ENCODE results near the gene HTR1B. TPM values are rescaled to one million over a fixed set of nuclear protein-coding genes. Genes with fewer than 3 reads are reported as not detected.

Gene HTR1B
- total RNA-seq, 6 experiments from 2014 or later, result not detected

DNA sequence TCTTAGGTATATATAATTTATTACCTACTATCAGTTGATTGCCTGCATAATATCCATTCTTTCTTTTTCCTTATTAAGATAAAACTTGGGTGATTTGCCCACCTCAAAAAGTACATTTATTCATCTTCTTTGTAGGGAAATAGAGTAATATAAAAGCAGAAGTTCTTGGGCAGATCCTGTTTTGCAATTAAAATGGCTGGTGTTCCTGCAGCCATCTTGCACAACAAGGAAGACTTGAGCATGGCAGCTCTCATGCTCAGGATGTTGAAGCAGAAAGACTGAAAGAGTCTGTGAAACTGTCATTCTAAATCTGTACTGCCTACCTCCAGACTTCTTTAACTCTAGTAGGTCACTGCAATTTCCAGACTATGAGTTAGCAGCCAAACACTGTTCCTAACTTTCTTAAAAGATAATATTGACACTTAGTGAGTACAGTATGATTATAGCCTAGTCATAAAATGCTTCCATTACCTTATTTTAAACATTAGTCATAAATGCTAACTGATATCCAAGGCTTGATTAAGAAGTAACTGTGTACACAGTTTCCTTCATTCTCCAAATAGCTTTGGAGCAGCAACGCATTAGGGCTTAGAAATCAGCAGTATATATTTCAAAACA lies 24.6 kb upstream of the HTR1B start:
- H3K4me1 ChIP-seq, result no peaks in the 10 kb centered on the region
- ATAC-seq (no peak), DNase-seq (no peak)
- TF ChIP-seq POLR2A (IDR thresholded peaks at IDR 0.05), result no peak
- TF ChIP-seq, protein P1, sequence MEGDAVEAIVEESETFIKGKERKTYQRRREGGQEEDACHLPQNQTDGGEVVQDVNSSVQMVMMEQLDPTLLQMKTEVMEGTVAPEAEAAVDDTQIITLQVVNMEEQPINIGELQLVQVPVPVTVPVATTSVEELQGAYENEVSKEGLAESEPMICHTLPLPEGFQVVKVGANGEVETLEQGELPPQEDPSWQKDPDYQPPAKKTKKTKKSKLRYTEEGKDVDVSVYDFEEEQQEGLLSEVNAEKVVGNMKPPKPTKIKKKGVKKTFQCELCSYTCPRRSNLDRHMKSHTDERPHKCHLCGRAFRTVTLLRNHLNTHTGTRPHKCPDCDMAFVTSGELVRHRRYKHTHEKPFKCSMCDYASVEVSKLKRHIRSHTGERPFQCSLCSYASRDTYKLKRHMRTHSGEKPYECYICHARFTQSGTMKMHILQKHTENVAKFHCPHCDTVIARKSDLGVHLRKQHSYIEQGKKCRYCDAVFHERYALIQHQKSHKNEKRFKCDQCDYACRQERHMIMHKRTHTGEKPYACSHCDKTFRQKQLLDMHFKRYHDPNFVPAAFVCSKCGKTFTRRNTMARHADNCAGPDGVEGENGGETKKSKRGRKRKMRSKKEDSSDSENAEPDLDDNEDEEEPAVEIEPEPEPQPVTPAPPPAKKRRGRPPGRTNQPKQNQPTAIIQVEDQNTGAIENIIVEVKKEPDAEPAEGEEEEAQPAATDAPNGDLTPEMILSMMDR (IDR thresholded peaks at IDR 0.05), result no peak
- no peak overlapping the region for H3K4me3 ChIP-seq
- intact Hi-C loops (cut with DNase I), result no loop called here
- WGBS (ENCODE audit: insufficient coverage, low coverage, low lambda C conversion rate, missing lambda C conversion rate), result 92% methylated on average over 1 of the region's 1 CpG
- no peak overlapping the region for H3K27ac ChIP-seq
- H3K27me3 ChIP-seq, result no peaks in the 10 kb centered on the region
- H3K36me3 ChIP-seq, result no peaks in the 10 kb centered on the region
- H3K9me3 ChIP-seq, result no peaks in the 10 kb centered on the region

DNA sequence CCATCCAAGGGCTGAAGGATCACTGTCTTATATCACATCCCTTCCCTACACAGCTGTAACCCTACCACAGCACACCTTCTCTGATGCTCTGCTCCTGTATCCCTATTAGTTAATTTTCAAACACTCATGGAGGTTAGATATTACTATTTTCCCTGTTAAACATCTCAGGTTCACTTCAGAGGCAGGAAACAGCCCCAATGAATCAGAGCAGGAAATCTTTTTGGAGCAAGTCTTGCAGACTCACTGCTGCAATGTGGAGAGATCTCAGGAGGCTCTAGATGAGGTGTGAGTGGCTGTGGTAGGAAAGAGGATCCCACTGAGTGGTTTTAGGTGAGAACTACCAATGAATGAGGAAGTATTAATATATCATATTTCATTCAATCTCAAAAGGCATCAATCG lies 19.7 kb upstream of the HTR1B start:
- Histone ChIP-seq H3K9me3 (no peaks in the 10 kb centered on the region), H3K27me3 (no peaks in the 10 kb centered on the region), H3K36me3 (no peaks in the 10 kb centered on the region), H3K4me3 (no peak overlapping the region), H3K27ac (no peak overlapping the region), H3K4me1 (no peaks in the 10 kb centered on the region)
- intact Hi-C loops (cut with DNase I), result no loop called here
- WGBS (ENCODE audit: insufficient coverage, low coverage, low lambda C conversion rate, missing lambda C conversion rate), result 62% methylated on average over 1 of the region's 1 CpG
- TF ChIP-seq, protein P1 (IDR thresholded peaks at IDR 0.05), result no peak
- TF ChIP-seq POLR2A (IDR thresholded peaks at IDR 0.05), result no peak
- no peak for DNase-seq
- ATAC-seq, result no peak

DNA sequence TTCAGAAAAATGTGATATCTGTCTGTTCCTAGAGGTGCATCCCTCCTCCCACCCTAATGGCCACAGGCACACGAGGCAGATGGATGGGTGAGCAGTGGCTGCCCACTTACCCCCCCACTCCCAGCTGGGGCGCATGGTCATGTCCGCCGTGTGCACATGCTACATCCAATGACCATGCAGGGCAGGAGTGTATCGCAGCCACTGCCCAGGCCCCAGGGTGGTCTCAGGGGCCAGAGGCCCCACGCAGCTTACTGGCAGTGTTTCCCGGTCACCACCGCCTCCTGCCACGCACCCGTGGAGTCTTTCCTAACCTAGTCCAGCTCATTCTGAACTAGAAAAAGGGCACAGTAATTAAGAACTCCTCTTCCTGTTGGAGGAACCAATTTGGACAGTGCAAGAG lies 11.7 kb upstream of the HTR1B start:
- Histone ChIP-seq H3K36me3 (no peaks in the 10 kb centered on the region), H3K4me3 (no peak overlapping the region), H3K9me3 (no peaks in the 10 kb centered on the region), H3K27ac (no peak overlapping the region), H3K27me3 (no peaks in the 10 kb centered on the region), H3K4me1 (no peaks in the 10 kb centered on the region)
- WGBS (ENCODE audit: insufficient coverage, low coverage, low lambda C conversion rate, missing lambda C conversion rate), result 67% methylated on average over 1 of the region's 10 CpGs
- no peak for TF ChIP-seq POLR2A (IDR thresholded peaks at IDR 0.05)
- TF ChIP-seq, protein P1 (IDR thresholded peaks at IDR 0.05), result no peak
- ATAC-seq (peak in 1 of 4 donors; percentile 33), DNase-seq (no peak)
- intact Hi-C loops (cut with DNase I), result no loop called here

DNA sequence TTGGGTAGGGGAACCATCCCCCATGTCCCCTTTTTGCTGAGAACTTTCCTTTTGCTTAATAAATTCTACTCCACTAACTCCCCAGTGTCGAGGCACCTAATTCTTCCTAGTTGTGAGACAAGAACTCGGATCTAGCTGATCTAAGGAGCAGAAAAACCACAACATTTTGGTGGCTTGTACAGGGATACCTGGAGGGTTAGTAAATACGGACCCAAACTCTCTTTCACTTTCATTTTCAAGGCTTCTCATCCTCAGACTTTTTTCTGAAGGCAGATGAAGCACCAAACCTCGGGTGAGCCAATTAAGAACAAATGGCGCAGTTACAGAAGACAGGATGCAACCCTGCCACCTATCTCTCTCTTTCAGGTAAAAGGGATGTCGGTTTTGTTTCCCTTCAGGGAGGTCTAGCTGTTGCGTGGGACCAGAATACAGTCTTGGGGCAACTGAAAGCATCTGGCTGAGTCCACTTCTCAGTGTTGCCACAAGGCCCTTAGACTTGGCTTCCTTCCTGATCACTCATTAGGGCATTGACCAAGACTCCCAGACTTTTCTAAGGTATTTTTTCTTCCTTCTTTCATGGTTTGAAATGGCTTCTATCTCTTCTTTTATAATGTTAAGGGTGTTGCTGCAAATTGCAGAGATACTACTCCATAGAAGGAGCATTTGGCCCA lies 11.1 kb upstream of the HTR1B start:
- WGBS (ENCODE audit: insufficient coverage, low coverage, low lambda C conversion rate, missing lambda C conversion rate), result 58% methylated on average over 5 of the region's 7 CpGs
- intact Hi-C loops (cut with DNase I), result no loop called here
- no peaks in the 10 kb centered on the region for H3K9me3 ChIP-seq

More for the DNA sequence above, 11.1 kb upstream of the HTR1B start:
- TF ChIP-seq, protein P1 (IDR thresholded peaks at IDR 0.05), result no peak
- TF ChIP-seq POLR2A (IDR thresholded peaks at IDR 0.05), result no peak
- Histone ChIP-seq H3K4me1 (no peaks in the 10 kb centered on the region), H3K36me3 (no peaks in the 10 kb centered on the region), H3K27me3 (no peaks in the 10 kb centered on the region), H3K4me3 (no peak overlapping the region), H3K27ac (no peak overlapping the region)
- ATAC-seq (no peak), DNase-seq (no peak)

Measured in right lobe of liver (tissue), 6 donors.